GM19240 (cell line): ENCODE results near the gene MED9.

Source experiments
- DNase-seq: peaks from one replicate; pipeline ENCODE4 v3.0.0; 2011; ENCODE audit warnings: low spot score; ENCODE audit not compliant: insufficient read length

The MED9 gene

DNA sequence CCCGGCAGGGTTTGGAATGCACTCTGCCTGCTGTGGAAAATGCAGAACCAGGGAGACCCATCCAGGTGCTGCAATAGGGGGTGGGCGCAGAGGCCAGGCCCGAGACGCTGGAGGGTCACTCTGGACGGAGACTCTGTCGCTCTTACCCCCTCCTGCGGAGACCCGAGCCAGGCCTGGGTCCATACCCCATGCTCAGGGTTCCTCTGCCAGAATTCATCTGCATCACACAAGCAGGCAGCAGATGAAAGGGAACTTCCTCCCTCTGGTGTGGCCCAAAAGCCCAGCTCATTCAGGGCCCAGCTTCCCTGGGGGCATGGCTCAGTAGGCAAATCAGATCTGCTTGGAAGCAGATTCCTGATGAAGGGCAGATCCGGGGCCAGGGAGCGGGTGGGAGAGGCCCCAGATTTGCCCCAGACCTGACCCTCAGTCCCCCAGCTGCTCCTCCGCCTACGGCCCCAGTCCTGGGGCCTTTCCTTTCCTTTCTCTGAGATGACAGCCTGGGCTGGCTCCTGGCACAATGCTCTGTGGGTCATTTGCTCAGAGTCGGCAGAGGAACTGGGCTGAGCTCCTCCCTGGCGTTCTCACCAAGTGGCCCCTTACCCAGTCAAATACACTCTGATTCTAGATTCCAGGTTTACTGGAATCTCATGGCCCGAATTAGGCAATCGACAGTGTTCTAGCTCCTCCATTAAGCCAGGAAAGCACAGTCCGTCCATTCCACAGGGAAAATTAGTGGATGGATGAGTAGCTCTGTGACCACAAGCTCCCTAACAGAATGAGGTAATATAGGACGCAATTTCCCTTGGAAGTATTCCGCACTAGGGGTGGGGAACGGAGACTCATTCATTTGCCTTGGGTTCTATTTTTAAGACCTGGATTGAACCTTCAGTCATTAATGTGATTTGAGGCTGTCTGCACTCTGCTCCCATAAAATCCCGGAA is 38.5 kb downstream of the MED9 start:
- no peak for DNase-seq

DNA sequence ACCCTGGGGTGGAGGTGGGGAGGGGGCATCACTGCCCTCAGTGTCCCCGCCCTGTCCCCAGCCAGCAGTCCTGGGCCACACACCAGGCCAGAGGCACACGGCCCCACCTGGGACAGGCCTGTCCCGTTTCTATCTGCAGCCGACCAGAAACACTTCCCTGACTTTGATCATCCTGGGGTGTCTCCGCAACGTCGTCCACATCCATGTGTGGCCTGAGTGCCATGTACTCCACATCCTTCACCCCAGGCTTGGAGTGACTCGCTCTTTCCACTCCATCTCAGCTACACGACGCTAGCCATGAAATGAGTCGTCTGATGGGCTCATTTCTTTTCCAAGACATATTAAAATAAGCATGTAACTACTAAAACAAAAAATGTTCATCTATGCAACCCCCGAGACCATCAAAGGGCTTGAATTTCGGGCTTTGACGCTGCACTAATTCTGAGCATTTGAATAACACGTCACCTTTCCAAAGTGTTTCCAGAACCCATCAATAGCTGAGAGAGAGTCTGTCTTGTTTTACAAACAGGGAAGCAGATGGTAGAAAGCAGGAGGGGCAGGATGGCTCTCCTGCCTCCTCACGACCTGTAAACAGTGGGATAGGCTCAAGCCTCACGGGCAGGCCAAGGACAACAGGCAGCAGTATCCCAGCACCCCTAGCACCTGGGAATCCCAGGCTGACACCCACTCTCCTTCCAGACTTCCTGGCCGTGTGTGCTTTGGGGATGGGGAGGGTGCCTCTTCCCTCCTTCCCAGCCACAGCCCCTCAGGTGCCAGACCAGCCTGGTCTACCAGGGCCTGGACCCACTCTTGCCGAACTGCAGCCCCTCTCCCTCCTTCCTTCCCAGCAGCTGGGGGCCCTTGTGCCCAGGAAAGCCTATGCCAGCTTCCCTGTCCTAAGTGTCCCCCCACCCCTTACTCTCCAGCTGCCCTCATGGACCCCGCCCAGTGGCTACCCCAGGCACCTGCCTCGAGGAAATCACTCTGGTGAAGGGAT is 39.4 kb downstream of the MED9 start:
- DNase-seq: no peak

DNA sequence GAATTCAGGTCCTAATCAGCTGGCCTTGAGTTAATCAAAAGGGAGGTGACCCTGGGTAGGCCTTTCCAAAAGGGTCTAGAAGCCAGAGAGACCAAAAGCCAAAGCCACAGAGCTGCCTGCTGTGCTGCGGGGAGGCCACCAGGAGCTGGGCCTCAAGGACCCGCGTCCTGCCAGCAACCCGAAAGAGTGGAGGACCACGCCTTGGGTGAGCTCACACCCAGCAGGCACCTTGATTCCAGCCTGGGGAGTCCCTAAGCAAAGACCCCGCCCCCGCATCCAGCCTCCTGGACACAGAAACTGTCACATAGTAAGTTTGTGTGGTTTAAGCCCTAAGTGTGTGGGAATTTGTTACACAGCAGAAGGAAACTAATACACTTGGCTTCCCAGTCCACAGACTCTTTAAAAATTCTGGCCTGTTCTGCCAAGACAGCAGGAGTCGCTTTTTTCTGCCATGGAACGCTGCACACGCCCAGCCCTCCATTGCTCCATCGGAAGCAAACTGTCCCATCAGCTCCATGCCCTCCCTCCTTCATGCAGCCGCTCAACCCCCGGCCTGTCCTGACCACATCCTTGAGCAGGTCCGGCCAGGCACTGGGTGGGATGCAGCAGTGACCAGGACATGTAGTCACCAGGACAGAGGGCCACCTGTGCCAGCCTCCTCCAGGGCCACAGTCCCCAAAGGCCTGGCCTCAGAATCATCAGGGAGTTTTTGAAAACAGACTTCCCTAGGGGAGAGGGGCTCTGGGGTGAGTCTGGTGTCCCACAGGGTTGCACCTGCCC is 40.3 kb downstream of the MED9 start:
- DNase-seq: no peak

DNA sequence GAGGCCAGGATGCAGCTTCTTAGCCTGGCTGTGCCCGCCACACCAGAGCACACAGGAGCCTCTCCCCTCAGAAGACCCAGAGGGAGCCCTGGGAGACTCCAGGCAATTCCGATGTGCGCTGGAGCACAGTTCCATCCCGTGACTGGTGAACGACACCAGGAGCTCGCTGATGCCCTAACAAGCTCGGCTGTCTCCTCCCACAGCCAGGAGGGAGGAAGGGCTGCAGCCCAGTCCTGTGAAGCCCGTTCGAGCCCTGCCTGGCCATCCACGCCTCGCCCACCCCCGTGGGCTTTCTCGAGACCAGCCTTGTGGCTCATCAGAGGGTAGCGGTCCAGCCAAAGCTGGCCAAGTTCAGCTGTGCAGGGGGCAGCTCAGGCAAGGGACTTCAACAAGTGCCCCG is 41.2 kb downstream of the MED9 start:
- no peak for DNase-seq

DNA sequence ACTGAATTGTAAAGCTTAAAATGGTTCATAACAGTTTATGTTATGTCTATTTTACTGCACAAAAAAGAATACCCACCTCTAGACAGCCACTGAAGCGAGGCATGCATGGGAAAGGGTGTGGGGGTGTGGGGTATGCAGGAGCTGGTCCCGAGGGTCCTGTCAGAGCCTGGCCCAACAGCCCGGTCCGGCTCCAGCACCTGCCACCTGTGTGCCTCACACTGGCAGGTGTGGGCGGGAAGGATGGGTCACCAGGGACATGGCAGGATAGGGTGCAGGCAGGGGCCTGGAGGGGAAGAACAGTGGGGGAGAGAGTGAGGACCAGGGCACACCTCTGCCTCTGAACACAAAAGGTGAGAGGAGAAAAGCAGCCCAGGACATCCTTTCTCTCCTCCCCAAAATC is 42.2 kb downstream of the MED9 start:
- DNase-seq: no peak

DNA sequence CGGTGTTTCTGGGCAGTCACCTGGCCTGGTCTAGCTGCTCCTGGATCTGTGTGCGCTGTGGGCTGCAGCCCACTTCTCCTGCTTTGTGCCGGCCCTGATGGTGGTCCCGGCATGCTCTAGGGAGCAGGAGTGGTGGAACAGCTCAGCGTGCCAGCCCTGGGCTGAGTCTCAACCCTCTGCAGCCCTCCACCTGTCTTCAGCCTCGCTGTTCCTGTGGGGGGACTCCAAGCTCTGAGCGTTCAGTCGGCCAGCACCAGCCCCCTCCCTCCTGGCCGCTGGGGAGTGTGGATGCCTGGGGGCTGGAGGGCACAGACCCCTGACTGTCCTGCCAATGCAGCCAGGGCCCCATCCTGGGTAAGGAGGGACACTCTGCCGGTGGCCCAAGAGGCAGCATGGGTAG is 43.1 kb downstream of the MED9 start:
- DNase-seq: no peak

DNA sequence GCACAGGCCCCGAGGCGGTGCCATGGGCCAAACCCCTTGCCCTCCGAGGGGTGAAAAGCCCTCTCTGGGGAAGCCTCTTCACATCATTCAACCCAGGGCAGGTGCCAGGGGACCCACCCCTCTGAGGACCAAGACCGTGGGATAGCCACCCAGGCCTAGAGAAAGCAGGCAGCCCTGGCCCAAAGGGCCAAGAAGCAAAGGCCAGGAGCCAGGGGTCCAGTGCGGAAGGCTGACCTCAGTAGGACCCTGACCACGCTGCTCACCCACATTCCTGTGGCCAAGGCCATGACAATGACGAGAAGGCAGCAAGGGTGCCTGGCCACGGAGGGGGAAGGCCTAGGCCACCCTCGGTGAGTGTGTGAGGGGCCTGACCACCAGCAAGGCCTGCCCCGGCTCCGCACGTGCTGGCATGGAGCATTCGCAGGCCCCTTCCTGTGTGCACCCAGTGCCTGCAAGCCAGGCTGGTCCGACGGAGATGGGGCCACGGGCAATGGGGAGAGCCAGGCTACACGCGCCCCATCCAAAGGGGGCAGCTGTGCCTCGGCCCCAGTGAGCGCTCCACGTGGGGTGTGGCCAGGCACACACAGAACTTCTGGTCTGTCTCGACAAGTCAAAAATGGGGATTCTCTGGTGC is 43.9 kb downstream of the MED9 start:
- no peak for DNase-seq

DNA sequence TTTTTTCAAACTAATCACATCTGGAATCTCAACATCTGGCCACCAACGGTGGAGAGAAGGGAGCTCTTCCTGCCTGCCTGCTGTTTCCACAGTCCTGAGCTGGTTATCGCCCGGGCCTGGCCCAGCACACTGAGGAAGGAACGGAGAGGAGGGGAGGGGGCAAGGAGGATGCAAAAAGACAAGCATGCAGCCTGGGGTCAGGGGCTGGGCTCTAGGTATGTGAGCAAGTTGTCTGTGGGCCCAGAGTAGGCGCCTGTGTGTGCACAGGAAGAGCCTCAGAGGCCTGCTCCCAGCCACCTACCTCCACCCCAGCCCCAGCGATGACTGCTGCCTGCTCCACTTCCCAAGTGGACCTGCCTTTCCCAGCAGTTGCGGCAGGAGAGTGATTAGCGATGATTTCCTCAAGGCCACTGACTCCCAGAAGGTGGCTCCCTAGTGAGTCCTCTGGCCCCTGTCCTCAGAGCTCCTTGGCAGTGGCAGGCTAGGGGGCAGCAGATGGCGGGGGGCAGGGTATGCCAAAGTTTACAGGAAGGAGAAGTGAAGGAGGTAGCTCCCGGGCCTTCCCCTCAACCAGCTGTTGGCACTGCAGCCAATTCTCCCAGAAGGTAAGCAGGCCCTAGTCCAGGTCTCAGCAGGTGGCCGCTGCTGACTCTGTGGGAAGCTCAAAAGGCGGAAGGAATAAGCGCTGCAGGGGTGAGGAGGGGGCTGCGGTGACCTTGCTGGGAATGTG is 46.4 kb downstream of the MED9 start:
- no peak for DNase-seq

DNA sequence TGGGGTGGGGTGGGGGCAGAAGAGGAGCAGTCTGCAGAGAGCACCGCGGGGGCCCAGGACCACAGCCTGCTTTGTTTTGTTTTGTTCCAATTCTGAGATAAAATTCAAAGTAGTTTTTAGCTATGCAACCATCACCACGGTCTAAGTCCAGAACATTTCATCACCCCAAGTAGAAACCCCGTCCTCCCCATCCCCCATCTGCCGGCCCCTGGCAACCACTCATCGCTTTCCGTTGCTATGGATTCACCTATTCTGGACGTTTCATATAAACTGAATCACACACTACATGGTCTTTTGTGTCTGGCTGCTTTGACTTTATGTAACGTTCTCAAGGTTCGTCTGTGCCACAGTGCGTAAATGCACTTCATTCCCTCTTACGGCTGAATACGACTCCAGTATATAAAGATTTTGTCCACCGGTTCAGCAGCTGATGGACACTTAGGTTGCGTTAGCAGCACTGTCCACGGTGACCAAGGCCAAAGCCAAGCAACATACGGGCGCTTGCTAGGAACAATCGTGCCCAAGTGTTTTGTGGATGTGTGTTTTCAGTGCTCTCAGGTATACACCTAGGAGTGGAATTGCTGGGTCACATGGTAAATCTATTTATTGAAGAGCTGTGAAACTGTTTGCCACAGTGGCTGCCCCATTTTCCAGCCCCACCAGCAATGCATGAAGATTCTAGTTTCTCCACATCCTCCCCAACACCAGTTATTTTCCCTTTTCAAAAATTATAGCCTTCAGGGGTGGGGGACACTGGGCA is 47.1 kb downstream of the MED9 start:
- DNase-seq: no peak

DNA sequence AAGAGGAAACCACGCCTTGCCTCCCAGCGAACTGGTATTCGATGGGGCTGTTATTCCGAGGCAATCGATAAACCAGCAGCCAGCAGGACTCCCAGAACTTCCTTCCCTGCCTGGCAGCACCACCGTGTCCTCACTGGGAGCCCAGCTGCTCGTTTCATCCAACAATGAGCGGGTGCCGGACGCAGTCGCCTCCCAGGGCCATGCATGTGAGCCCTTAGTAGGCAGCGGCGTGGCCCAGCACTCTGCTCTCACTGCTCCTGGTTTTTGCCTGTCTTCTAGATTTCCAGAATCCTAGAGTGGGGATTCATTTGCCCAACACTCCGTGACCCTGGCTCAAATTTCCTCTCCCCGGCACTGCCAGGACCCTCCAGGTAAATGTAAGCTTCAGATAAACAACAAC is 48.5 kb downstream of the MED9 start:
- no peak for DNase-seq

DNA sequence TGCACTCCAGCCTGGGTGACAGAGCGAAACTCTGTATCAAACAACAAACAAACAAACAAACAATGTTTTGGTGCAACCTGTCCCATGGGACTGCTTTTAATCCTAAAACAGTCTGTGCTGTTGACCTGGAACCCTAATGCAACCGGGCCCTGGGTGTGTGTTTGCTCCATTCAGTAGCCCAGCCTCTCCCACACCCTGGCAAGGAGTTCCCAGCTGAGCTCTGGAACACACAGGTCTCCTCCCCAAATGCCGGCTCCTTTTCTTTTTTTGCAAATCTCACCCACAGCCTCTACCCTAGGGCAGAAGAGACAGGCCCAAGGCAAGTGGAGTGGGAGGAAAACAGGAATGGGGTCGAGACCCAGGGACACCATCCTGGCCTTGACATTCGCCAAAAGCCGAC is 49.2 kb downstream of the MED9 start:
- DNase-seq: no peak

DNA sequence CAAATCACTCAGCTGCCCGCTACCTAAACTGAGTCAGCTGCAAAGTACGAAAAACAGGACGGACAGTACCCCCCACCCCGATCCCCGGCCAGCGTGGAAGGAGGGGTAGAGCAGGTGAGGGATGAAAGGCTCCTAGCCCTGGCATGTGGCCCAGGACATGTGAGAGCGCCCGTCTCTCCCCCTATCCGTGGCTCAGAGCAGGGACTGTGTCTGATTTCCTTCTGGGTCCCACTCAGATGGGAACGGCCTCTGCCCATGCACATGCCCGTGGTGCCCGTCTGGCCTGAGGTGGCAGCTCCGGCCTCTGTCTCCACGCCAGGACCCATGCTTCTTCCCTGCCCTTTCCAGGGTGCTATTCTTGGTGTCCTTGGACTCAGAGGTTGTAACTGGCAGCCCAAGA is 49.6 kb downstream of the MED9 start:
- DNase-seq: no peak

DNA sequence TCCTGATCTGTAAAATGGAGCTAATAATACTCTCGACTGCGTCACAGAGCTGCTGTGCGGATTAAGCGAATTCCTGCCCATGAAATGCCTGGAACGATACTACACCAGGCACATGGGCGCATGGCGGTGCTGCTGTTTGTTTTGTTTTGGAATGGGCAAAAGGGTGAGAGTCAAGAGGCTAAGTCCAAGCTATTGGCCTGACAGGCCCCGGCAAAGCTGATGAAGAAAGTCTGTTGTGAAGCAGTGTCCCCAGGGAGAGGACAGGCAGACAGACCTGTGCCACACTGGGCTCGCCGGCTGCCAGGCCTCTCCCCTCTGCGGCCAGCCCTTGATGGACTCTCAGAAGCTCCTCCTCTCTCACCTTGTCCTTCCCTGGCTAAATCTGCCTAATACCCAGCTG is 50.7 kb downstream of the MED9 start:
- no peak for DNase-seq

DNA sequence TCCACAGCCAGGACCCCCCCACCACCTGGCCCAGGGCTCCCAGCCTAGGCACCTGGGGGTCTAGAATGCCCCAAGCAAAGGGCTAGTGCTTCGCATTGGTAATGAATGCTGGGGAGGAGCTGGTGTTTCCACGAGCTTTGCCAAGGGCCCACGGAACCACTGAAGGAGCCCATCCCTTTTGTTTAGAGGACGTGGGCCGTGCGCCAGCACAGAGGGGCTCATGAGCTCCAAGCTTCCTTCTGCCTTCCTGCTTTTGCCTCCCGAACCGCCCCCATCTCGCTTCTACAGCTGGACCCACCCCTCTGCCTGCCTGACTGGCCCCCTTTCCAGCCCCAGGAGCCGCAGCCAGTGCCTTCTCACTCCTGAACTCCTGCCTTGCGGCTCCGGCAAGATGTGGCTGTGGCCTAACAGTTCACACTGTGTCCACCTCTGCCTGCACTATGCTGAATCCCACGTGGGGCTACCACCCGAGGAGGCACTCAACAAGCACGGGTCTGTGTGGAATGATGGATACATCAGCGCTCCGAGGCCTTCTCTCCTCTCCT is 51.2 kb downstream of the MED9 start:
- DNase-seq: no peak

DNA sequence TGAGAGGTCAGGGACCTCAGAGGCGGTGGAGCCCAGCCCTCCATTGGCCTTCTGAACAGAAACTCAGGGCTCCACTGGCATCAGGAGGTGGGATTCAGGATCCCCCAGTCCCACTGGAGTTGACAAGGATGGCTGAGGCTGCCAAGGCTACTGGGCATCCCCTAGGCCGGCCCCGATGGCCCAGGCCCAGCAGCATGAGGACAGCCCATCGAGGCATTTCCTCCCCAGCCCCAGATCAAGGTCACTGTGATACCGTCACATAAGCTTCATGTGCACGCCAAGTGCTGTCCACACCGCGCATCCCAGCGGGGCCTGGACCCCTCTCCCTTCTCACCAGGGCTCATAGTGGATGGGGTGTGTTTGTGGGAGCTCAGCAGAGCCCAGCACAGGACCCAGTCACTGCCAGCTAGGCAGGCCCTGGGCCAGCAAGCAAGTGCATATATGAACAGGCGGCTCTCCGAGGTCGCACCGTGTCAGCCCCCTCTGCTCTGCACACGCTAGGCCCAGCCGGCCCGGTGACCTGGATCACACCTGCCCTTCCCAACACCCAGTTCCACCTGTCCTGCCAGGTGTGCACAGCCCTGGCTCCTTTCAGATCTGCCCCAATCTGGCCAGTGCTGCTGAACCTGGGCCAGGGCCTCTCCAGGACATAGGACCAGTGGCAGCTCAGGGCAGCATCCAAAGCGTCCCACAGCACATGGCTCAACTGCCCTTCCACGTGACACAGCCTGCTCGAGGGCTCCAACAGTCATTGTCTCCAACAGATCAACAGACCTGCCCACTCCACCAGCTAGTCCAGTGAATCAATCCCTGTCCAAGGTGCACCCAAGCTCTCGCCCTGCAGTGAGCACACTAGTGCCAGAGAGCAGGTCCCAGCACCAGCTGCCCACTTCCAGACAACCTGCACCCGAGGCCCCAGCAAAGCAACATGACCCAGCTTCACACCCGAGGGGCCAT is 52.2 kb downstream of the MED9 start:
- DNase-seq: no peak

DNA sequence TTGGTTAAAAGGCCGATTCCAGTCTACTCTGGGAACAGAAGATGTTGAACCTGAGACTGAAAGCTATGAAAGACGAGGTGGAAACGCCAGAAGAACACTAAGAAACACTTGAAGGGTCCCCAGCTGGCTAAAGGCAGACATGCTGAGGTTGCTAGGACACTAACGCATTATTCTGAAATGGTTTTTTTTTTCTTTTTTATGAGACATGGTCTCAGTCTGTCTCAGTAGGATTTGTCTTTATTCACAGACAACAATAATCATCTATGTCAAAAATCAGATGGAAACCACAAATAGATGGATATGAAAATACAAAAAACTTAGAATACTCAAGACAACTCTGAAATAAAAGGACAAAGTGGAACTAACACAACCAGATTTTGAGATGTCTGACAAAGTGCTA is 54.4 kb downstream of the MED9 start:
- DNase-seq: no peak

DNA sequence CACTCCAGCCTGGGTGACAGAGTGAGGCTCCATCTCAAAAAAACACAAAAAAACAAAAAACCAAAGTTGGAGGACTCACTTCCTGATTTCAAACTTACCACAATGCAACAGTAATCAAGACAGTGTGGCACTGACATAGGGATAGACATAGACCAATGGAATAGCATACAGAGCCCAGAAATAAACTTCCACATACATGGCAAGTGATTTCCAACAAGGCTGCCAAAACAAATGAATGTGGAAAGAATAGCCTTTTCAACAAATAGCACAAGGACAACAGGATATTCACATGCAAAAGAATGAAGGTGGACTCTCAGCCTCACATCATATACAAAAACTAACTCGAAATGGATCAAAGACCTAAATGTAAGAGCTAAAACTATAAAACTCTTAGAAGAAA is 56.2 kb downstream of the MED9 start:
- DNase-seq: no peak

DNA sequence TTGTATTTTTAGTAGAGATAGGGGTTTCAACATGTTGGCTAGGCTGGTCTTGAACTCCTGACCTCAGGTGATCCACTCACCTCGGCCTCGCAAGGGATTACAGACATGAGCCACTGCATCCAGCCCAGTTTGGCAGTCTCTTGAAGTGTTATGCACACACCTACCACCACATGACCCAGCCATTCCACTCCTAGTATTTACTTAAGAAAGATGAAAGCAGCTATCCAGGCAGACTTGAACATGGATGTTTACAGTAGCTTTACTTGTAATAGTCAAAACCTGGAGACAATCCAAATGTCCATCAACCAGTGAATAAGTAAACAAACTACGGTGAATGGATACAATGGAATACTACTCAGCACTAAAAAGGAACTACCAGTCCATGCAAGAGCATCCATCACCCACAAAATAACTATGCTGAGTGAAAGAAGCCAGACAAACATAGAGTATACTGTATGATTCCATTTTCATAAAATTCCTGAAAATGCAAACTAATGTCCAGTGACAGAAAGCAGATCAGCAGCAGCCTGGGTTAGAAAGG is 57.2 kb downstream of the MED9 start:
- DNase-seq: no peak
